GM12878 (cell line): ENCODE results near the gene TNP2. TPM values are rescaled to one million over a fixed set of nuclear protein-coding genes. Genes with fewer than 3 reads are reported as not detected.

ENCODE experiments used
- ATAC-seq: fragments of 200-7000 bp; cut with Tn5 transposase; 3 replicates; pipeline ENCODE4 v1.9.1; 2020; ENCODE audit warnings: mild to moderate bottlenecking, moderate library complexity
- BruUV-seq: library from RNA; stranded (reverse); fragments of 400-500 nt; replicated peaks from 2 replicates; lab custom pipeline; 2021; lab: Mats Ljungman, UMichigan
- CTCF ChIA-PET: fragments of 300-600 bp; sonication (Branson Sonifier 250); formaldehyde crosslinking; extraction: SDS; loops from one replicate; lab custom pipeline; 2021; ENCODE audit warnings: inconsistent platforms; lab: Yijun Ruan, JAX
- POLR2A ChIA-PET: fragments of 350-600 bp; formaldehyde crosslinking; extraction: SDS; loops from one replicate; lab custom pipeline; 2021; ENCODE audit warnings: inconsistent platforms; lab: Charles Lee
- RAD21 ChIA-PET: fragments of 300-600 bp; sonication (Branson Sonifier 250); formaldehyde crosslinking; loops from one replicate; lab custom pipeline; 2023; ENCODE audit warnings: antibody characterized with exemption; ENCODE audit not compliant: unreplicated experiment; lab: Charles Lee
- SMC1A ChIA-PET: fragments of 300-600 bp; sonication (Branson Sonifier 250); formaldehyde crosslinking; loops from one replicate; lab custom pipeline; 2023; ENCODE audit not compliant: unreplicated experiment, uncharacterized antibody; lab: Charles Lee
- DNase-seq: peaks from one replicate; pipeline ENCODE4 v3.0.0-alpha.2; 2011; ENCODE audit warnings: low read depth, low spot score
- FAIRE-seq: peaks from 3 replicates; lab custom pipeline; 2011; peaks lifted over from hg19 to GRCh38; lab: Jason Lieb, UNC
- H2AFZ ChIP-seq: 2 replicates; pipeline ENCODE4 v1.6.0; 2011; ENCODE audit warnings: low read depth, low read length, control low read depth; ENCODE audit not compliant: control insufficient read depth
- H3K27ac ChIP-seq: 2 replicates; pipeline ENCODE4 v1.5.1; 2011; ENCODE audit warnings: control low read depth; ENCODE audit not compliant: control insufficient read depth, insufficient read depth
- H3K27me3 ChIP-seq, 2 experiments: replicated peaks in 1 of 2; 2 replicates each; pipeline versions ENCODE4 v1.6.0 to v1.6.1; 2011; ENCODE audit warnings: low read length in 1 of 2; ENCODE audit not compliant: control insufficient read depth in 2 of 2, insufficient read depth in 2 of 2
- H3K36me3 ChIP-seq, 2 experiments: 2 replicates each; pipeline ENCODE4 v1.5.1; 2011; ENCODE audit warnings: low read length in 1 of 2; ENCODE audit not compliant: control insufficient read depth in 2 of 2, insufficient read depth in 2 of 2
- H3K4me1 ChIP-seq: 2 replicates; pipeline ENCODE4 v1.6.1; 2011; ENCODE audit warnings: mild to moderate bottlenecking, low read length, moderate library complexity, mixed read lengths; ENCODE audit not compliant: control insufficient read depth, insufficient read depth
- H3K4me2 ChIP-seq: 2 replicates; pipeline ENCODE4 v1.6.0; 2011; ENCODE audit warnings: control low read depth; ENCODE audit not compliant: control insufficient read depth, insufficient read depth
- H3K4me3 ChIP-seq: fragments of 200-600 bp; sonication (generic); 2 replicates; pipeline ENCODE4 v1.5.1; 2016
- H3K79me2 ChIP-seq: 2 replicates; pipeline ENCODE4 v1.6.0; 2011; ENCODE audit warnings: low read length; ENCODE audit not compliant: control insufficient read depth, insufficient read depth
- H3K9ac ChIP-seq: 2 replicates; pipeline ENCODE4 v1.8.0; 2011; ENCODE audit warnings: low read length, control low read depth, mixed read lengths; ENCODE audit not compliant: control insufficient read depth, insufficient read depth
- H3K9me3 ChIP-seq: replicated peaks from 3 replicates; pipeline ENCODE4 v1.5.1; 2011; ENCODE audit warnings: mild to moderate bottlenecking, low read length; ENCODE audit not compliant: control insufficient read depth, insufficient read depth
- H4K20me1 ChIP-seq: 2 replicates; pipeline ENCODE4 v1.6.0; 2011; ENCODE audit not compliant: control insufficient read depth, insufficient read depth
- ATF3 ChIP-seq: IDR thresholded peaks from 2 replicates; pipeline ENCODE4 v1.6.1; 2011; ENCODE audit warnings: low read depth, mild to moderate bottlenecking, low read length, moderate library complexity, borderline replicate concordance; ENCODE audit errors: extremely low read depth
- HDGF ChIP-seq: fragments of 450-650 bp; IDR thresholded peaks from 2 replicates; pipeline ENCODE4 v1.6.1; 2016; ENCODE audit warnings: antibody characterized with exemption
- MYB ChIP-seq: fragments of 150-350 bp; IDR thresholded peaks from 2 replicates; pipeline ENCODE4 v1.6.1; 2014; ENCODE audit warnings: mild to moderate bottlenecking, low read depth, low read length, borderline replicate concordance
- NBN ChIP-seq: fragments of 450-650 bp; IDR thresholded peaks from 2 replicates; pipeline ENCODE4 v1.6.1; 2016
- NFYA ChIP-seq: IDR thresholded peaks from 2 replicates; pipeline ENCODE4 v1.6.1; 2011; ENCODE audit warnings: low read depth, mild to moderate bottlenecking, low read length, improper control_type of control experiment, borderline replicate concordance
- SKIL ChIP-seq: fragments of 450-650 bp; IDR thresholded peaks from 2 replicates; pipeline ENCODE4 v1.6.1; 2017; ENCODE audit warnings: mild to moderate bottlenecking, low read depth, inconsistent platforms; ENCODE audit not compliant: poor library complexity, severe bottlenecking
- SREBF1 ChIP-seq: IDR thresholded peaks from 2 replicates; pipeline ENCODE4 v1.6.1; 2012; ENCODE audit warnings: mild to moderate bottlenecking, low read length
- SREBF2 ChIP-seq: IDR thresholded peaks from 2 replicates; pipeline ENCODE4 v1.6.1; 2012; ENCODE audit warnings: mild to moderate bottlenecking, low read length
- SUPT20H ChIP-seq: IDR thresholded peaks from 2 replicates; pipeline ENCODE4 v1.6.1; 2011; ENCODE audit warnings: low read depth, mild to moderate bottlenecking, low read length, moderate library complexity, borderline replicate concordance; ENCODE audit not compliant: control insufficient read depth
- ZNF687 ChIP-seq: fragments of 450-650 bp; IDR thresholded peaks from 2 replicates; pipeline ENCODE4 v1.6.1; 2017; ENCODE audit warnings: mild to moderate bottlenecking, moderate library complexity
- ZSCAN29 ChIP-seq: fragments of 450-650 bp; IDR thresholded peaks from 2 replicates; pipeline ENCODE4 v1.6.1; 2017; ENCODE audit warnings: mild to moderate bottlenecking, moderate library complexity
- WGBS: methylation state at CpG from one replicate; pipeline ENCODE4 v1.1.6; 2016; ENCODE audit warnings: low lambda C conversion rate; ENCODE audit not compliant: insufficient replicate concordance, insufficient coverage; ENCODE audit errors: missing lambda C conversion rate; 5-methylcytosine and 5-hydroxymethylcytosine counted together
- in situ Hi-C: fragments of 300-500 bp; cut with MboI; formaldehyde crosslinking; loops from 9 replicates; pipeline ENCODE4 v1.14.3; 2018; ENCODE audit warnings: mixed read lengths
- intact Hi-C: fragments of 100-400 bp; cut with micrococcal nuclease; formaldehyde crosslinking; loops from one replicate; pipeline ENCODE4 v1.14.2; 2022; ENCODE audit not compliant: unreplicated experiment
- polyA plus RNA-seq, 11 experiments: library from polyadenylated mRNA; depleted of rRNA in 4 of 11; unstranded in 6 of 11; stranded (reverse) in 5 of 11; fragments of >200 nt; fragmentation: Nextera tagmentation in 4 of 11; fragmentation: Illumina TruSeq in 1 of 11; extraction: Ambion mirVana in 4 of 11; extraction: Trizol in 1 of 11; gene quantifications; 1 replicate in 1 of 11; 2 replicates in 10 of 11; pipeline versions ENCODE4 v1.2.1 to v1.2.3, GENCODE V29; 2011 to 2016; ENCODE audit warnings: inconsistent platforms in 2 of 11, missing spikeins in 2 of 11, low read depth in 1 of 11
- total RNA-seq, 4 experiments: library from RNA; depleted of rRNA in 3 of 4; stranded (reverse); fragments of >200 nt in 3 of 4; fragmentation: Illumina TruSeq in 1 of 4; extraction: Trizol in 1 of 4; gene quantifications; 2 replicates each; pipeline versions ENCODE4 v1.2.1 to v1.2.3, GENCODE V29; 2013 to 2021
- TF ChIP-seq, protein P1 (sequence below): fragments of 450-650 bp; formaldehyde crosslinking; IDR thresholded peaks from 2 replicates; pipeline ENCODE4 v1.4.0; 2022; ENCODE audit warnings: mild to moderate bottlenecking, moderate library complexity

Gene TNP2
- total and polyA plus RNA-seq, 10 of the 15 experiments (the other 5 are each of a cell fraction or from before 2014, with no cell fraction given), result not detected

- peak; percentile 44 for ATAC-seq
- peak; percentile 52 for FAIRE-seq
- TF ChIP-seq ZNF687 (peak; percentile 42), SREBF2 (no peak), NBN (no peak), ATF3 (no peak), NFYA (no peak), MYB (no peak), HDGF (no peak), SUPT20H (no peak), SREBF1 (no peak), SKIL (no peak), ZSCAN29 (no peak)
- TF ChIP-seq, protein P1, sequence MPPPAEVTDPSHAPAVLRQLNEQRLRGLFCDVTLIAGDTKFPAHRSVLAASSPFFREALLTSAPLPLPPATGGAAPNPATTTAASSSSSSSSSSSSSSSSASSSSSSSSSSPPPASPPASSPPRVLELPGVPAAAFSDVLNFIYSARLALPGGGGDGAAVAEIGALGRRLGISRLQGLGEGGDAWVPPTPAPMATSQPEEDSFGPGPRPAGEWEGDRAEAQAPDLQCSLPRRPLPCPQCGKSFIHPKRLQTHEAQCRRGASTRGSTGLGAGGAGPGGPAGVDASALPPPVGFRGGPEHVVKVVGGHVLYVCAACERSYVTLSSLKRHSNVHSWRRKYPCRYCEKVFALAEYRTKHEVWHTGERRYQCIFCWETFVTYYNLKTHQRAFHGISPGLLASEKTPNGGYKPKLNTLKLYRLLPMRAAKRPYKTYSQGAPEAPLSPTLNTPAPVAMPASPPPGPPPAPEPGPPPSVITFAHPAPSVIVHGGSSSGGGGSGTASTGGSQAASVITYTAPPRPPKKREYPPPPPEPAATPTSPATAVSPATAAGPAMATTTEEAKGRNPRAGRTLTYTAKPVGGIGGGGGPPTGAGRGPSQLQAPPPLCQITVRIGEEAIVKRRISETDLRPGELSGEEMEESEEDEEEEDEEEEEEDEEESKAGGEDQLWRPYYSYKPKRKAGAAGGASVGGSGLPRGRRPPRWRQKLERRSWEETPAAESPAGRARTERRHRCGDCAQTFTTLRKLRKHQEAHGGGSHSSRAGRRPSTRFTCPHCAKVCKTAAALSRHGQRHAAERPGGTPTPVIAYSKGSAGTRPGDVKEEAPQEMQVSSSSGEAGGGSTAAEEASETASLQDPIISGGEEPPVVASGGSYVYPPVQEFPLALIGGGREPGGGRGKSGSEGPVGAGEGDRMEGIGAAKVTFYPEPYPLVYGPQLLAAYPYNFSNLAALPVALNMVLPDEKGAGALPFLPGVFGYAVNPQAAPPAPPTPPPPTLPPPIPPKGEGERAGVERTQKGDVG, result no peak
Observed at GRCh38 chr16:11296706-11297491, 27.8 kb upstream of the TNP2 start.

More at GRCh38 chr16:11296706-11297491, 27.8 kb upstream of the TNP2 start:
- intact Hi-C loops, result loop anchor here (1.0 to 5.0 kb wide), 4 partner anchors 42 to 220 kb away; no protein-coding TSS in a partner anchor
- H4K20me1 ChIP-seq, result no peaks in the 10 kb centered on the region
- BruUV-seq, result no TSS peak
- H3K27me3 ChIP-seq, result no peaks in the 10 kb centered on the region
- no peaks in the 10 kb centered on the region; the same call in 1 of the 2 replicates for H3K79me2 ChIP-seq
- H3K36me3 ChIP-seq, result no peaks in the 10 kb centered on the region
- H3K27ac ChIP-seq, result peak overlapping the region; percentile 91
- H3K4me2 ChIP-seq, result peak overlapping the region; percentile 89
- peaks cover 53% of the 10 kb centered on the region for H3K4me1 ChIP-seq
- H2AFZ ChIP-seq, result peak overlapping the region; percentile 19
- 51% methylated on average over 10 of the region's 10 CpGs for WGBS
- in situ Hi-C loops, result no loop called here
- no peaks in the 10 kb centered on the region for H3K9me3 ChIP-seq
- 0 out of 2 replicates have a peak overlapping the region, but pooled peaks have one; percentile 30 for H3K4me3 ChIP-seq
- CTCF ChIA-PET, result interaction anchor here (0.8 to 7.4 kb wide), 16 partner anchors 10 to 343 kb away, joined by 3 to 104 read pairs (median 6); partner anchors contain the start of gene SOCS1
- POLR2A ChIA-PET, result interaction anchor here (0.5 to 6.0 kb wide), 13 partner anchors 9 to 347 kb away, joined by 3 to 85 read pairs (median 5); partner anchors contain the start of gene SOCS1
- SMC1A ChIA-PET, result interaction anchor here (0.7 to 8.4 kb wide), 26 partner anchors 8 to 349 kb away, joined by 3 to 194 read pairs (median 4); partner anchors contain the start of genes PRM3 and SOCS1
- peak; percentile 35 for DNase-seq
- RAD21 ChIA-PET, result interaction anchor here (0.9 to 6.8 kb wide), 18 partner anchors 11 to 348 kb away, joined by 3 to 206 read pairs (median 22); partner anchors contain the start of genes PRM2 and SOCS1
- peak overlapping the region; percentile 69 for H3K9ac ChIP-seq
